Ishikawa (cell line): ENCODE results near the gene ATP9B.

Experiments
- CEBPB ChIP-seq: IDR thresholded peaks from 2 replicates; pipeline ENCODE4 v1.6.1; 2012
- CREB1 ChIP-seq: IDR thresholded peaks from 2 replicates; pipeline ENCODE4 v1.6.1; 2012; ENCODE audit warnings: low read depth
- EGR1 ChIP-seq: IDR thresholded peaks from 2 replicates; pipeline ENCODE4 v1.6.1; 2012
- EP300 ChIP-seq: IDR thresholded peaks from 2 replicates; pipeline ENCODE4 v1.6.1; 2012; ENCODE audit warnings: borderline replicate concordance
- FOXM1 ChIP-seq: IDR thresholded peaks from 2 replicates; pipeline ENCODE4 v1.6.1; 2012; ENCODE audit warnings: low read depth, borderline replicate concordance
- MAX ChIP-seq: IDR thresholded peaks from 2 replicates; pipeline ENCODE4 v1.6.1; 2012
- NFIC ChIP-seq: IDR thresholded peaks from 2 replicates; pipeline ENCODE4 v1.6.1; 2012
- RAD21 ChIP-seq: IDR thresholded peaks from 2 replicates; pipeline ENCODE4 v1.6.1; 2012; ENCODE audit warnings: low read depth
- REST ChIP-seq: IDR thresholded peaks from 2 replicates; pipeline ENCODE4 v1.6.1; 2012; ENCODE audit warnings: low read depth, mild to moderate bottlenecking
- TAF1 ChIP-seq: IDR thresholded peaks from 2 replicates; pipeline ENCODE4 v1.6.1; 2012; ENCODE audit warnings: low read depth, mild to moderate bottlenecking
- TCF12 ChIP-seq: IDR thresholded peaks from 2 replicates; pipeline ENCODE4 v1.6.1; 2012; ENCODE audit warnings: low read depth
- TEAD4 ChIP-seq: IDR thresholded peaks from 2 replicates; pipeline ENCODE4 v1.6.1; 2012
- USF1 ChIP-seq: IDR thresholded peaks from 2 replicates; pipeline ENCODE4 v1.6.1; 2012
- YY1 ChIP-seq: IDR thresholded peaks from 2 replicates; pipeline ENCODE4 v1.6.1; 2012; ENCODE audit warnings: low read depth
- ZBTB7A ChIP-seq: IDR thresholded peaks from 2 replicates; pipeline ENCODE4 v1.6.1; 2012; ENCODE audit warnings: low read depth

ATP9B gene

GRCh38 chr18:79042276-79042675 is 26.9 kb upstream of the ATP9B start:
- TF ChIP-seq MAX (no peak), FOXM1 (no peak), NFIC (no peak), EP300 (no peak), CEBPB (no peak), TEAD4 (no peak), EGR1 (no peak), REST (no peak), YY1 (no peak), RAD21 (no peak), TCF12 (no peak), TAF1 (no peak), CREB1 (no peak), ZBTB7A (no peak), USF1 (no peak)

GRCh38 chr18:79043288-79043687 is 25.9 kb upstream of the ATP9B start:
- no peak for TF ChIP-seq RAD21
- TF ChIP-seq FOXM1, result no peak
- TF ChIP-seq TCF12, result no peak
- no peak for TF ChIP-seq NFIC
- TF ChIP-seq TAF1, result no peak
- TF ChIP-seq MAX, result no peak
- no peak for TF ChIP-seq EP300
- no peak for TF ChIP-seq CREB1
- no peak for TF ChIP-seq REST
- no peak for TF ChIP-seq USF1
- TF ChIP-seq ZBTB7A, result no peak
- no peak for TF ChIP-seq EGR1
- no peak for TF ChIP-seq YY1
- no peak for TF ChIP-seq CEBPB
- TF ChIP-seq TEAD4, result no peak

GRCh38 chr18:79046522-79046921 is 22.7 kb upstream of the ATP9B start:
- no peak for TF ChIP-seq ZBTB7A
- TF ChIP-seq CEBPB, result no peak
- no peak for TF ChIP-seq EGR1
- TF ChIP-seq REST, result no peak
- TF ChIP-seq TCF12, result no peak
- TF ChIP-seq EP300, result no peak
- TF ChIP-seq TEAD4, result no peak
- no peak for TF ChIP-seq TAF1
- TF ChIP-seq CREB1, result no peak
- TF ChIP-seq YY1, result no peak

GRCh38 chr18:79047556-79048244 is 21.5 kb upstream of the ATP9B start:
- TF ChIP-seq YY1 (no peak), EP300 (no peak), USF1 (peak; percentile 57)
